GM10248 (cell line): ENCODE results near the gene NUDT14.

Experiments used
- CTCF ChIA-PET: fragments of 300-600 bp; sonication (Branson Sonifier 250); formaldehyde crosslinking; extraction: SDS; loops from one replicate; lab custom pipeline; 2021; ENCODE audit warnings: antibody characterized with exemption; lab: Yijun Ruan, JAX
- POLR2A ChIA-PET: fragments of 350-650 bp; sonication (Branson Sonifier 250); formaldehyde crosslinking; extraction: SDS; loops from one replicate; lab custom pipeline; 2020; ENCODE audit warnings: antibody characterized with exemption; lab: Yijun Ruan, JAX
- DNase-seq: peaks from one replicate; pipeline ENCODE4 v3.0.0; 2012; ENCODE audit errors: extremely low spot score
- CTCF ChIP-seq: IDR thresholded peaks from 2 replicates; pipeline ENCODE4 v1.5.1; 2012; ENCODE audit warnings: mild to moderate bottlenecking, low read depth; ENCODE audit errors: extremely low read depth, missing control alignments, control extremely low read depth

NUDT14 gene

GRCh38 chr14:105178868-105179140 lies 2.3 kb downstream of the NUDT14 start:
- TF ChIP-seq CTCF: no peak
- CTCF ChIA-PET: no interaction called here

GRCh38 chr14:105178069-105178867 lies 2.8 kb downstream of the NUDT14 start:
- ChIA-PET CTCF (no interaction called here), POLR2A (no interaction called here)
- no peak for TF ChIP-seq CTCF
- no peak for DNase-seq

More at GRCh38 chr14:105178868-105179140, 2.3 kb downstream of the NUDT14 start:
- DNase-seq: no peak
- POLR2A ChIA-PET: no interaction called here

- POLR2A ChIA-PET: no interaction called here
- CTCF ChIA-PET: interaction anchor here (0.9 kb wide), 1 partner anchor 177 kb away, joined by 3 read pairs; no protein-coding TSS in a partner anchor
- no peak for TF ChIP-seq CTCF
- no peak for DNase-seq
Measured at GRCh38 chr14:105177082-105177481, 4.0 kb downstream of the NUDT14 start.

- POLR2A ChIA-PET: no interaction called here
- CTCF ChIA-PET: interaction anchor here (0.7 to 1.5 kb wide), 3 partner anchors 13 to 178 kb away, joined by 3 to 4 read pairs (median 3); no protein-coding TSS in a partner anchor
- no peak for DNase-seq
- TF ChIP-seq CTCF: no peak
Measured at GRCh38 chr14:105176513-105176912, 4.6 kb downstream of the NUDT14 start.

GRCh38 chr14:105173901-105174894 lies 6.9 kb downstream of the NUDT14 start:
- ChIA-PET CTCF (no interaction called here), POLR2A (no interaction called here)
- TF ChIP-seq CTCF: no peak
- DNase-seq: no peak

- POLR2A ChIA-PET: no interaction called here
- TF ChIP-seq CTCF: no peak
- no peak for DNase-seq
- CTCF ChIA-PET: no interaction called here
Measured at GRCh38 chr14:105173145-105173544, 8.0 kb downstream of the NUDT14 start.
